GM12874 (cell line): ENCODE measurements around the gene IBTK.

Experiments used
- CTCF ChIP-seq: IDR thresholded peaks from 2 replicates; pipeline ENCODE4 v1.5.1; 2011; ENCODE audit warnings: low read depth, mild to moderate bottlenecking, control low read depth, low read length, moderate library complexity; ENCODE audit not compliant: insufficient read depth

Gene IBTK

DNA sequence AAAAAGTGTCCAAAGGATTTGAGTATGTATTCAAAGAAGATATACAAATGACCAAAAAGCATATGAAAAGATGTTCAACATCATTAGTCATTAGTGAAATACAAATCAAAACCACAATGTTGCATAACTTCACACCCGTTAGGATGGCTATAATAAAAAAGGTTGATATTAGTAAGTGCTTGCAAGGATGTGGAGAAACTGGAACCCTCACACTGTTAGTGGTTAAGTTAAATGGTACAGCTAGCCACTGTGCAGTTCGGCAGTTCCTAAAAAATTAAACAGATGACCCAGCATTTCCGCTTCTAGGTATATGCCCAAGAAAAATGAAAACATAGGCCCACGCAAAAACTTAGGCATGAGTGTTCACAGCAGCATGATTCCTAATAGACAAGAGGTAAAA lies 38.6 kb downstream of the IBTK start:
- no peak for TF ChIP-seq CTCF

DNA sequence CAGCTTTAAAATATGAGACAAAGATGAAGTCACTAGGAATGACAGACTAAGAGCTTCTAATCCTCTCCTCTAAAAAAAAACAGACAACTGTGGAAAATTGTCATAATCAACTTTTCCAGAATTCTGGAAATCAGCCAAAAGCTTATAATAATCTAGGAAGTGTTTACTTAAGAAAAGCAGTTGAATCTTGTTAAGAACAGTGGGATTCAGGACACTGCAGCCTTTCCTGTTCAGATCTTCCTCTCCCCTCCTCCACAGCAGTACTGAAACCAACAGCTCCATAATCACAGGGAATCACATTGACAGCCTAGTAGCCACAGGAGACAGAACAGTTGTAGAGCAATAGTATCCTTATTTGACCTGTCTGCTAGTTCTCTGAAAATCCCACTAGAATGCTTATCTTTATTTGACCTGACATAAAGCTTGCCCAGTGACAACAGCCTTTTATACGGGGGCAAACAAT lies 41.6 kb downstream of the IBTK start:
- no peak for TF ChIP-seq CTCF

GRCh38 chr6:82204020-82204419 lies 43.5 kb downstream of the IBTK start:
- TF ChIP-seq CTCF, result no peak

- TF ChIP-seq CTCF, result no peak
Measured at GRCh38 chr6:82197784-82198183, 49.8 kb downstream of the IBTK start.

DNA sequence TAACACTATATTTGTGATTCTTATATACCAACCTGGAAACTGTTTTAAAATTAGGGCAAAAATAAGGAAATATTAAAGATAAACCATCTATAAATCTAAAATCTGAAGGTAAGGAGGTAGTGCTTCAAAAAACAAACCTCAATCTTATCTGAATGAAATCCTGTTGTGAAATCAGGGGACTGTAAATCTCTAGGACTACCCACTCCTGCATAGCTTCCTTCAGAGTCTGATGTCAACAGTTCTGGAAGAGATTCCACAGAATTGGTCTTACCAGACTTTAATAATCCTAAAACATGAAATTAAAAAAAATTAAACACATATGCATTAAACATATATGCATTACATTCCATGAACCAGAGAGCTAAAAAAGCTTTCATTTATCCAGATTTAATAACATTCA lies 51.4 kb downstream of the IBTK start:
- TF ChIP-seq CTCF, result no peak

DNA sequence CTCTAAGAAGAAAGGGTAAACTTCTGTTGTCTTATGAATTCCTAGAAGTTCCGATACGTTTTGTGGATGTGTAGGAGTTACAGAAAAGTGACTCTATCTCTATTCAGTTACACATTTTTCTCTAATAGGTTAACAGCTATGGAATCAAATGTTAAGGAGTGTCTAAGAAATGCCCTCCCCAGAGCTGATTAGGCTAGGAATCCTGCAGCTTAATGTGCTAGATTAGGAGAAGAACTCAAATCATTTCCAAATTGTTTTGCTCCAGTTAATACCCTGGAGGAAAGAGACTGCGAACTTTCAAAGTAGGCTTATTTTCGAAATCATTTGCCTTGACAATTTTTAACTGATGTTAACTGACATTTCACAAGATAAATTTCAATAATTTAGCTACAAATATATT lies 51.9 kb downstream of the IBTK start:
- TF ChIP-seq CTCF, result no peak

- TF ChIP-seq CTCF, result no peak
Measured at GRCh38 chr6:82185948-82186535, 61.5 kb downstream of the IBTK start.
